HG03571 (cell line): Measurements from ENCODE around the gene MAD1L1.

Experiments used
- ATAC-seq: cut with Tn5 transposase; IDR thresholded peaks from one replicate; pipeline ENCODE4 v1.9.1; 2021; ENCODE audit not compliant: unreplicated experiment

The MAD1L1 gene

GRCh38 chr7:1945558-1945957 is 287.2 kb downstream of the MAD1L1 start:
- no peak for ATAC-seq

- no peak for ATAC-seq
These were observed 288.0 kb downstream of the MAD1L1 start for GRCh38 chr7:1944619-1945210.

- ATAC-seq: no peak
These were observed 288.7 kb downstream of the MAD1L1 start for GRCh38 chr7:1943933-1944618.

- no peak for ATAC-seq
These were observed 289.4 kb downstream of the MAD1L1 start for GRCh38 chr7:1943326-1943725.

- ATAC-seq: no peak
These were observed 289.8 kb downstream of the MAD1L1 start for GRCh38 chr7:1942941-1943289.

GRCh38 chr7:1942243-1942940 is 290.4 kb downstream of the MAD1L1 start:
- no peak for ATAC-seq

GRCh38 chr7:1941464-1942242 is 291.1 kb downstream of the MAD1L1 start:
- ATAC-seq: no peak

GRCh38 chr7:1940863-1941262 is 291.9 kb downstream of the MAD1L1 start:
- no peak for ATAC-seq

GRCh38 chr7:1940402-1940786 is 292.4 kb downstream of the MAD1L1 start:
- ATAC-seq: peak; percentile 84

- ATAC-seq: peak; percentile 8
These were observed 293.0 kb downstream of the MAD1L1 start for GRCh38 chr7:1939434-1940401.

GRCh38 chr7:1938788-1939433 is 293.8 kb downstream of the MAD1L1 start:
- no peak for ATAC-seq

GRCh38 chr7:1937252-1937605 is 295.5 kb downstream of the MAD1L1 start:
- no peak for ATAC-seq

GRCh38 chr7:1936531-1937251 is 296.1 kb downstream of the MAD1L1 start:
- ATAC-seq: no peak

GRCh38 chr7:1936006-1936310 is 296.8 kb downstream of the MAD1L1 start:
- ATAC-seq: no peak

- ATAC-seq: no peak
These were observed 297.4 kb downstream of the MAD1L1 start for GRCh38 chr7:1935176-1936005.

GRCh38 chr7:1934756-1935155 is 298.0 kb downstream of the MAD1L1 start:
- no peak for ATAC-seq

GRCh38 chr7:1934017-1934416 is 298.7 kb downstream of the MAD1L1 start:
- ATAC-seq: no peak

GRCh38 chr7:1933066-1933750 is 299.5 kb downstream of the MAD1L1 start:
- no peak for ATAC-seq
